ENCODE results near the gene TSPAN3. TPM values are rescaled to one million over a fixed set of nuclear protein-coding genes. Genes with fewer than 3 reads are reported as not detected.

Gene TSPAN3
- total RNA-seq, 1 experiment from 2014 or later: 404 TPM

DNA sequence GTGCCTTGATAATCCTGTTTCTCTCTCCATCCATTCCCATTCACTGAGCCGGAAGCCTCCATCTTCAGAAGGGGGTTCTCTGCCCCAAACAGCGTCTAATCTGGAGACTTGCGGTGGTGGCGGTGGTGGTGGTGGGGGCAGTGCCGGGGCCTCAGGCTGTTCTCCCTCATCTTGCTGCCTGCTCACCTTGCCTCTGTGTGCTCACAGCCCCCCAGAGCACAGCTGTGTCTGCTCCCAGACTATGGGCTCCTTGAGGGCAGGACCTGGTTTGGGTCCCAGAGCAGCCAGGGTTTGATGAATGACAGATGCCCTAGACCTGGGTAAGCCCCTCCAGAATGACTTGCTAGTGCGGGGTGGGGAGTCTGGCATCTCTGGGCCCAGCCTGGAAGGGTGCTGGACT lies 76.4 kb downstream of the TSPAN3 start:
- CTCF ChIA-PET: interaction anchor here (0.5 to 1.2 kb wide), 3 partner anchors 11 to 753 kb away, joined by 3 to 6 read pairs (median 3); no protein-coding TSS in a partner anchor
- BruUV-seq (replicated peaks): no TSS peak
- intact Hi-C loops (cut with micrococcal nuclease; ENCODE audit: unreplicated experiment): no loop called here
- Mint-ChIP-seq H3K27ac (ENCODE audit: unreplicated experiment) (no peak overlapping the region), H3K9me3 (ENCODE audit: low read depth, unreplicated experiment) (no peaks in the 10 kb centered on the region), H3K36me3 (ENCODE audit: insufficient read depth, unreplicated experiment) (no peaks in the 10 kb centered on the region), H3K4me1 (ENCODE audit: low read depth, unreplicated experiment) (peaks cover 17% of the 10 kb centered on the region), H3K4me3 (ENCODE audit: low read depth, unreplicated experiment) (no peak overlapping the region), H3K27me3 (ENCODE audit: unreplicated experiment) (peaks cover 38% of the 10 kb centered on the region)
- no peak for TF ChIP-seq CTCF (IDR thresholded peaks at IDR 0.05; ENCODE audit: unreplicated experiment)
- DNase-seq: no peak

- no peak overlapping the region for H3K27ac Mint-ChIP-seq (ENCODE audit: unreplicated experiment)
- BruUV-seq (replicated peaks): no TSS peak
- H3K36me3 Mint-ChIP-seq (ENCODE audit: insufficient read depth, unreplicated experiment): no peaks in the 10 kb centered on the region
- intact Hi-C loops (cut with micrococcal nuclease; ENCODE audit: unreplicated experiment): no loop called here
- peak; percentile 55 for DNase-seq
- H3K4me1 Mint-ChIP-seq (ENCODE audit: low read depth, unreplicated experiment): peaks cover 17% of the 10 kb centered on the region
- H3K9me3 Mint-ChIP-seq (ENCODE audit: low read depth, unreplicated experiment): no peaks in the 10 kb centered on the region
- TF ChIP-seq CTCF (IDR thresholded peaks at IDR 0.05; ENCODE audit: unreplicated experiment): no peak
- no peak overlapping the region for H3K4me3 Mint-ChIP-seq (ENCODE audit: low read depth, unreplicated experiment)
- CTCF ChIA-PET: interaction anchor here (0.5 to 1.2 kb wide), 3 partner anchors 10 to 753 kb away, joined by 3 to 6 read pairs (median 3); no protein-coding TSS in a partner anchor
- H3K27me3 Mint-ChIP-seq (ENCODE audit: unreplicated experiment): peaks cover 43% of the 10 kb centered on the region
Measured at GRCh38 chr15:76994001-76994400, 76.9 kb downstream of the TSPAN3 start.

GRCh38 chr15:76993114-76993725 lies 77.7 kb downstream of the TSPAN3 start:
- no TSS peak for BruUV-seq (replicated peaks)
- TF ChIP-seq CTCF (IDR thresholded peaks at IDR 0.05; ENCODE audit: unreplicated experiment): no peak
- peaks cover 17% of the 10 kb centered on the region for H3K4me1 Mint-ChIP-seq (ENCODE audit: low read depth, unreplicated experiment)
- H3K36me3 Mint-ChIP-seq (ENCODE audit: insufficient read depth, unreplicated experiment): no peaks in the 10 kb centered on the region
- peaks cover 43% of the 10 kb centered on the region for H3K27me3 Mint-ChIP-seq (ENCODE audit: unreplicated experiment)
- no peak overlapping the region for H3K4me3 Mint-ChIP-seq (ENCODE audit: low read depth, unreplicated experiment)
- no peaks in the 10 kb centered on the region for H3K9me3 Mint-ChIP-seq (ENCODE audit: low read depth, unreplicated experiment)
- H3K27ac Mint-ChIP-seq (ENCODE audit: unreplicated experiment): no peak overlapping the region
- CTCF ChIA-PET: interaction anchor here (1.2 kb wide), 1 partner anchor 10 kb away, joined by 3 read pairs; no protein-coding TSS in a partner anchor
- intact Hi-C loops (cut with micrococcal nuclease; ENCODE audit: unreplicated experiment): no loop called here
- DNase-seq: no peak

GRCh38 chr15:76991741-76992645 lies 78.9 kb downstream of the TSPAN3 start:
- Mint-ChIP-seq H3K9me3 (ENCODE audit: low read depth, unreplicated experiment) (no peaks in the 10 kb centered on the region), H3K4me3 (ENCODE audit: low read depth, unreplicated experiment) (no peak overlapping the region), H3K4me1 (ENCODE audit: low read depth, unreplicated experiment) (peaks cover 17% of the 10 kb centered on the region), H3K27me3 (ENCODE audit: unreplicated experiment) (peaks cover 43% of the 10 kb centered on the region), H3K27ac (ENCODE audit: unreplicated experiment) (peak overlapping the region; percentile 42), H3K36me3 (ENCODE audit: insufficient read depth, unreplicated experiment) (no peaks in the 10 kb centered on the region)
- CTCF ChIA-PET: no interaction called here
- BruUV-seq (replicated peaks): no TSS peak
- intact Hi-C loops (cut with micrococcal nuclease; ENCODE audit: unreplicated experiment): no loop called here
- DNase-seq: no peak
- no peak for TF ChIP-seq CTCF (IDR thresholded peaks at IDR 0.05; ENCODE audit: unreplicated experiment)

Other genes with a start within 250 kb of the TSPAN3 start
- 23.9 and 34.8 TPM in 2 replicates for gene SCAPER, start 165.8 kb downstream of the TSPAN3 start, total RNA-seq (2022)
- gene RCN2, start 139.4 kb downstream of the TSPAN3 start, total RNA-seq (2022): 78.2 and 93.4 TPM in 2 replicates
- not detected in 2 replicates for gene PSTPIP1, start 76.0 kb downstream of the TSPAN3 start, total RNA-seq (2022)

All from Calu3 (cell line).